Neural cell (in vitro differentiated cells): Measurements from ENCODE around the gene MACIR. TPM values are rescaled to one million over a fixed set of nuclear protein-coding genes. Genes with fewer than 3 reads are reported as not detected.

Source experiments
- H2AFZ ChIP-seq: fragments of 200-600, 300-800 bp; sonication (generic), shearing (Covaris generic); 2 replicates; pipeline ENCODE4 v1.6.0; 2014; ENCODE audit warnings: low read depth, mild to moderate bottlenecking, antibody characterized with exemption, low read length, moderate library complexity
- H3F3A ChIP-seq: fragments of 200-600 bp; shearing (Covaris generic); 2 replicates; pipeline ENCODE4 v1.6.1; 2016; ENCODE audit warnings: mild to moderate bottlenecking, moderate library complexity, mixed read lengths, antibody characterized with exemption, low read length; ENCODE audit not compliant: insufficient read depth, poor library complexity, severe bottlenecking
- H3K27ac ChIP-seq: fragments of 200-600, 300-800 bp; sonication (generic), shearing (Covaris generic); 2 replicates; pipeline ENCODE4 v1.5.1; 2014; ENCODE audit warnings: mild to moderate bottlenecking, low read length, moderate library complexity
- H3K27me3 ChIP-seq: fragments of 300-800, 200-600 bp; sonication (generic), shearing (Covaris generic); 2 replicates; pipeline ENCODE4 v1.6.0; 2014; ENCODE audit warnings: mild to moderate bottlenecking, low read depth, low read length, moderate library complexity; ENCODE audit not compliant: insufficient read depth
- H3K36me3 ChIP-seq: fragments of 300-800, 200-600 bp; sonication (generic), shearing (Covaris generic); 2 replicates; pipeline ENCODE4 v1.5.1; 2014; ENCODE audit warnings: mild to moderate bottlenecking, antibody characterized with exemption, low read length, moderate library complexity; ENCODE audit not compliant: insufficient read depth
- H3K4me2 ChIP-seq: fragments of 300-800, 200-600 bp; sonication (generic), shearing (Covaris generic); 2 replicates; pipeline ENCODE4 v1.6.0; 2014; ENCODE audit warnings: mild to moderate bottlenecking, low read length
- H3K4me3 ChIP-seq: fragments of 300-800, 200-600 bp; sonication (generic), shearing (Covaris generic); 2 replicates; pipeline ENCODE4 v1.5.1; 2014; ENCODE audit warnings: mild to moderate bottlenecking, low read length, moderate library complexity
- H3K79me2 ChIP-seq: fragments of 200-600 bp; shearing (Covaris generic); replicated peaks from 2 replicates; pipeline ENCODE4 v1.6.0; 2014; ENCODE audit warnings: mild to moderate bottlenecking, low read length, moderate library complexity; ENCODE audit not compliant: insufficient read depth
- H3K9ac ChIP-seq: fragments of 300-800, 200-600 bp; sonication (generic), shearing (Covaris generic); 2 replicates; pipeline ENCODE4 v1.6.1; 2016; ENCODE audit warnings: mild to moderate bottlenecking, low read length, mixed read lengths
- H3K9me2 ChIP-seq: fragments of 200-600 bp; shearing (Covaris generic); 2 replicates; pipeline ENCODE4 v1.6.1; 2016; ENCODE audit warnings: mild to moderate bottlenecking, low read length, mixed read lengths; ENCODE audit not compliant: insufficient read depth
- H3K9me3 ChIP-seq: fragments of 200-600, 300-800 bp; sonication (generic), shearing (Covaris generic); 2 replicates; pipeline ENCODE4 v1.6.1; 2016; ENCODE audit warnings: mild to moderate bottlenecking, mixed run types, low read length, moderate library complexity, mixed read lengths
- H4K20me1 ChIP-seq: fragments of 200-600 bp; shearing (Covaris generic); 2 replicates; pipeline ENCODE4 v1.6.1; 2016; ENCODE audit warnings: mild to moderate bottlenecking, mixed run types; ENCODE audit not compliant: insufficient read depth
- CTCF ChIP-seq: fragments of 450-650 bp; IDR thresholded peaks from 2 replicates; pipeline ENCODE4 v1.5.1; 2014; ENCODE audit warnings: antibody characterized with exemption, mild to moderate bottlenecking, moderate library complexity; ENCODE audit not compliant: poor library complexity, severe bottlenecking
- EP300 ChIP-seq: fragments of 450-650 bp; conservative IDR thresholded peaks from 2 replicates; pipeline ENCODE4 v1.6.1; 2014; ENCODE audit warnings: antibody characterized with exemption, mild to moderate bottlenecking, moderate library complexity; ENCODE audit not compliant: poor library complexity, severe bottlenecking
- EZH2 ChIP-seq: fragments of 200-600, 300-800 bp; shearing (Covaris generic), sonication (generic); IDR thresholded peaks from 2 replicates; pipeline ENCODE4 v1.6.1; 2014; ENCODE audit warnings: antibody characterized with exemption, low read length, borderline replicate concordance, mild to moderate bottlenecking; ENCODE audit not compliant: insufficient read depth, poor library complexity, severe bottlenecking
- MXI1 ChIP-seq: fragments of 450-650 bp; conservative IDR thresholded peaks from 2 replicates; pipeline ENCODE4 v1.6.1; 2014; ENCODE audit warnings: antibody characterized with exemption, mild to moderate bottlenecking; ENCODE audit not compliant: poor library complexity, severe bottlenecking
- POLR2AphosphoS5 ChIP-seq: IDR thresholded peaks from 2 replicates; pipeline ENCODE4 v1.6.1; 2012
- RAD21 ChIP-seq: fragments of 450-650 bp; conservative IDR thresholded peaks from 2 replicates; pipeline ENCODE4 v1.6.1; 2014; ENCODE audit warnings: antibody characterized with exemption, mild to moderate bottlenecking, moderate library complexity
- SMC3 ChIP-seq: fragments of 450-650 bp; conservative IDR thresholded peaks from 2 replicates; pipeline ENCODE4 v1.6.1; 2014; ENCODE audit warnings: antibody characterized with exemption, mild to moderate bottlenecking, moderate library complexity; ENCODE audit not compliant: poor library complexity
- TAF1 ChIP-seq: IDR thresholded peaks from 2 replicates; pipeline ENCODE4 v1.6.1; 2012; ENCODE audit warnings: low read depth
- polyA plus RNA-seq: library from polyadenylated mRNA; depleted of rRNA; stranded (reverse); fragments of >200 nt; gene quantifications from 2 replicates; pipeline ENCODE4 v1.2.3, GENCODE V29; 2014
- TF ChIP-seq, protein P1 (sequence below): IDR thresholded peaks from 2 replicates; pipeline ENCODE4 v1.6.1; 2012; ENCODE audit warnings: borderline replicate concordance

Gene MACIR
- polyA plus RNA-seq, 1 donor from 2014 or later = 34.8 TPM

DNA sequence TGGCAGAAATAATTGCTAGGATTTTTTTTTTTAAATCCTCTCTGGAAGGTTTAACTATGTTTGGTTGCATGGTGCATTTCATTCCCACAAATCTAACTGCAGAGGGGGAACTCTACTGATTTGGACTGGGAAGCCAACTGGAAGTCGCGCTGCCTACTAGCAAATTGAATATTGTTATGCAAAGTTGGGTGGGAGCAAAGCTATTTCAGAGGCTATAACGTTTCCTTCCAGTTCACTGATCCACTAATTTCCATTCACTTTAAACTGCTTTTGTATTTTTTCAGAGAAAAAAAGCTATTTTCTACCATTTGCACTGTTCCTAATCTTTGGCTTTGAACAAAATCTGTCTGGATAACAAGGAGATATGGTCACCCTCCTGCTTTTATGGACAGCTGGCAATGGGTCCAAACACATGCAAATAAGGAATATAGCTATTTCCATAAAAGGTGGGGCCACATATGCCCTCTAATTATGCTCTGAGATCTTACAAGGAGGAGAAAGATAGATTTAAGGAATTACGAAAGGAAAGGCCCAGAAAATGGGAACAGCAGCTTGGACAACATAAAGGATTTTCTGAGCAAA lies 40.1 kb downstream of the MACIR start:
- H3K79me2 ChIP-seq = no peaks in the 10 kb centered on the region
- H4K20me1 ChIP-seq = no peaks in the 10 kb centered on the region
- no peaks in the 10 kb centered on the region for H3K36me3 ChIP-seq
- H3K4me3 ChIP-seq = no peak overlapping the region
- H3K9me3 ChIP-seq = no peaks in the 10 kb centered on the region
- H3K27ac ChIP-seq = no peak overlapping the region
- H3K4me2 ChIP-seq = no peak overlapping the region
- no peaks in the 10 kb centered on the region for H3K9me2 ChIP-seq
- TF ChIP-seq RAD21 = no peak
- TF ChIP-seq, protein P1, sequence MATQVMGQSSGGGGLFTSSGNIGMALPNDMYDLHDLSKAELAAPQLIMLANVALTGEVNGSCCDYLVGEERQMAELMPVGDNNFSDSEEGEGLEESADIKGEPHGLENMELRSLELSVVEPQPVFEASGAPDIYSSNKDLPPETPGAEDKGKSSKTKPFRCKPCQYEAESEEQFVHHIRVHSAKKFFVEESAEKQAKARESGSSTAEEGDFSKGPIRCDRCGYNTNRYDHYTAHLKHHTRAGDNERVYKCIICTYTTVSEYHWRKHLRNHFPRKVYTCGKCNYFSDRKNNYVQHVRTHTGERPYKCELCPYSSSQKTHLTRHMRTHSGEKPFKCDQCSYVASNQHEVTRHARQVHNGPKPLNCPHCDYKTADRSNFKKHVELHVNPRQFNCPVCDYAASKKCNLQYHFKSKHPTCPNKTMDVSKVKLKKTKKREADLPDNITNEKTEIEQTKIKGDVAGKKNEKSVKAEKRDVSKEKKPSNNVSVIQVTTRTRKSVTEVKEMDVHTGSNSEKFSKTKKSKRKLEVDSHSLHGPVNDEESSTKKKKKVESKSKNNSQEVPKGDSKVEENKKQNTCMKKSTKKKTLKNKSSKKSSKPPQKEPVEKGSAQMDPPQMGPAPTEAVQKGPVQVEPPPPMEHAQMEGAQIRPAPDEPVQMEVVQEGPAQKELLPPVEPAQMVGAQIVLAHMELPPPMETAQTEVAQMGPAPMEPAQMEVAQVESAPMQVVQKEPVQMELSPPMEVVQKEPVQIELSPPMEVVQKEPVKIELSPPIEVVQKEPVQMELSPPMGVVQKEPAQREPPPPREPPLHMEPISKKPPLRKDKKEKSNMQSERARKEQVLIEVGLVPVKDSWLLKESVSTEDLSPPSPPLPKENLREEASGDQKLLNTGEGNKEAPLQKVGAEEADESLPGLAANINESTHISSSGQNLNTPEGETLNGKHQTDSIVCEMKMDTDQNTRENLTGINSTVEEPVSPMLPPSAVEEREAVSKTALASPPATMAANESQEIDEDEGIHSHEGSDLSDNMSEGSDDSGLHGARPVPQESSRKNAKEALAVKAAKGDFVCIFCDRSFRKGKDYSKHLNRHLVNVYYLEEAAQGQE = no peak
- no peak for TF ChIP-seq EP300
- TF ChIP-seq EZH2 = no peak
- TF ChIP-seq MXI1 = no peak
- no peak for TF ChIP-seq SMC3
- no peak for TF ChIP-seq CTCF
- TF ChIP-seq TAF1 = no peak
- TF ChIP-seq POLR2AphosphoS5 = no peak
- peaks cover 4% of the 10 kb centered on the region for H3F3A ChIP-seq
- no peaks in the 10 kb centered on the region for H3K27me3 ChIP-seq
- no peak overlapping the region for H2AFZ ChIP-seq
- no peak overlapping the region for H3K9ac ChIP-seq

- Histone ChIP-seq H3K27ac (no peak overlapping the region), H3K4me3 (no peak overlapping the region), H3K9ac (no peak overlapping the region), H3K9me2 (no peaks in the 10 kb centered on the region), H3F3A (no peaks in the 10 kb centered on the region), H3K4me2 (no peak overlapping the region), H2AFZ (no peak overlapping the region), H3K27me3 (no peaks in the 10 kb centered on the region), H3K79me2 (no peaks in the 10 kb centered on the region), H4K20me1 (no peaks in the 10 kb centered on the region), H3K9me3 (no peaks in the 10 kb centered on the region), H3K36me3 (no peaks in the 10 kb centered on the region)
- TF ChIP-seq MXI1 = no peak
- TF ChIP-seq POLR2AphosphoS5 = no peak
- TF ChIP-seq EP300 = no peak
- TF ChIP-seq, protein P1 = no peak
- no peak for TF ChIP-seq EZH2
- TF ChIP-seq TAF1 = no peak
- no peak for TF ChIP-seq SMC3
- TF ChIP-seq RAD21 = no peak
- no peak for TF ChIP-seq CTCF
Measured at GRCh38 chr5:103305809-103306208, 47.2 kb downstream of the MACIR start.
